ENCODE results near the gene SLC9A5. TPM values are rescaled to one million over a fixed set of nuclear protein-coding genes. Genes with fewer than 3 reads are reported as not detected.

SLC9A5 gene
- total RNA-seq, 1 experiment from 2014 or later, result 5.6 TPM

DNA sequence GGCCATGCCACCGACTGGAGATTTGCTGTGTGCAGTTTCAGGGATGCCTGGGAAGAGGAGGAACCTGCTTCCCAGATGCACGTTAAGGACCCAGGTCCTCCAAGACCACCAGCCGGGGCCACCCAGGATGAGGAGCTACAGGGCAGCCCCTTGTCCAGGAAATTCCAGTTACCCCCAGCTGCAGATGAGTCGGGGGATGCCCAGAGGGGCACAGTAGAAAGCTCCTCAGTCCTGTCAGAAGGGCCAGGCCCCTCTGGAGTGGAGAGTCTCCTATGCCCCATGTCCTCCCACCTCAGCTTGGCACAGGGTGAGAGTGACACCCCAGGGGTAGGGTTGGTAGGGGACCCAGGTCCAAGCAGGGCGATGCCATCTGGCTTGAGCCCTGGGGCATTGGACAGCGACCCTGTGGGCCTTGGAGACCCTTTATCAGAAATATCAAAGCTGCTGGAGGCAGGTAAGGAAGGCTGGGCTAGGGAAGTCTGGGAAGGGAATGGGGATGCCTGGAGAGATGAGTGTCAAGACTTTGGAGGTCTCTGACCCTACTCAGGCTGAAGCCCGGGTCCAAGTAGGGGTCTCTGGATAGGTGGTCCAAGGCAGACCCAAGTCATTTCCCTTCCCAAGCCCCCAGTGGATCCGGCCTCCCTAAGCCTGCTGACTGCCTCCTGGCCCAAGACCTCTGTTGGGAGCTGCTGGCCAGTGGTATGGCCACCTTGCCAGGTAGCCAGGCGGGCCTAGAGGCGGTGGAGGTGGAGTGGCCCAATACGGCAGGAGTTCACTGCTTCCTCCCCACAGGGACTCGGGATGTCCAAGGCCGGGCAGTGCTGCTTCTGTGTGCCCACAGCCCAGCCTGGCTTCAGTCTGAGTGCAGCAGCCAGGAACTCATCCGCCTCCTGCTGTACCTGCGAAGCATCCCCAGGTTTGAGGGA, 31.6 kb downstream of the SLC9A5 start:
- H3K4me1 ChIP-seq (ENCODE audit: control insufficient read depth in 1 of 2, insufficient read depth in 2 of 2, low read length in 2 of 2), result peaks cover 28 to 39% of the 10 kb centered on the region in 2 experiments
- peaks cover 5 to 17% of the 10 kb centered on the region in 2 experiments; a peak in 2 of 4 replicates for H3K36me3 ChIP-seq (ENCODE audit: control insufficient read depth in 1 of 2, insufficient read depth in 2 of 2, low read length in 2 of 2)
- no peak overlapping the region for H2AFZ ChIP-seq (ENCODE audit: low read depth, low read length, poor library complexity, severe bottlenecking)
- H3K9ac ChIP-seq (ENCODE audit: low read length), result peak overlapping the region; percentile 88
- peaks cover 28% of the 10 kb centered on the region for H3K79me2 ChIP-seq (ENCODE audit: insufficient read depth, low read length)
- no peaks in the 10 kb centered on the region for H3K9me3 ChIP-seq (ENCODE audit: control insufficient read depth in 1 of 2, insufficient read depth in 1 of 2, low read depth in 1 of 2, low read length in 2 of 2)
- H3K27me3 ChIP-seq (ENCODE audit: insufficient read depth, low read length), result no peaks in the 10 kb centered on the region
- ChIA-PET CTCF (no interaction called here), POLR2A (interaction anchor here (1.4 kb wide), 1 partner anchor 32 kb away, joined by 3 read pairs; no protein-coding TSS in a partner anchor), RAD21 (ENCODE audit: low non-redundant PET in 1 of 2, low total read pairs in 2 of 2, uncharacterized antibody in 2 of 2, unreplicated experiment in 2 of 2) (no interaction called here)
- peak overlapping the region; percentile 96 for H3K4me2 ChIP-seq (ENCODE audit: low read length)
- DNase-seq (ENCODE audit: low read depth, low spot score), result no peak
- intact Hi-C loops (cut with micrococcal nuclease), result no loop called here
- H4K20me1 ChIP-seq (ENCODE audit: insufficient read depth), result no peaks in the 10 kb centered on the region
- TSS peak; percentile 38 for BruUV-seq (replicated peaks)
- ATAC-seq, result no peak
- peak overlapping the region; percentile 54 to 86 for H3K4me3 ChIP-seq (replicated peaks in 1 of 2; ENCODE audit: low read depth in 1 of 2, low read length in 2 of 2)
- no peaks in the 10 kb centered on the region for H3K9me2 ChIP-seq (ENCODE audit: insufficient read depth)
- H3K27ac ChIP-seq (ENCODE audit: low read depth, low read length), result peak overlapping the region; percentile 91; the same call in 1 of the 2 replicates
- no peak for TF ChIP-seq EGR1 (IDR thresholded peaks at IDR 0.05; ENCODE audit: low read depth)
- TF ChIP-seq JUND (IDR thresholded peaks at IDR 0.05), result no peak
- no peak for TF ChIP-seq POLR2A (IDR thresholded peaks at IDR 0.05; ENCODE audit: borderline replicate concordance, extremely low read depth, insufficient read depth, insufficient read length)
- TF ChIP-seq CTCF (IDR thresholded peaks at IDR 0.05 in 2 of 3, conservative IDR thresholded peaks at IDR 0.05 in 1 of 3; ENCODE audit: borderline replicate concordance in 1 of 3, insufficient read depth in 1 of 3, low read depth in 2 of 3, low read length in 2 of 3), result no peak
- TF ChIP-seq, protein P1, sequence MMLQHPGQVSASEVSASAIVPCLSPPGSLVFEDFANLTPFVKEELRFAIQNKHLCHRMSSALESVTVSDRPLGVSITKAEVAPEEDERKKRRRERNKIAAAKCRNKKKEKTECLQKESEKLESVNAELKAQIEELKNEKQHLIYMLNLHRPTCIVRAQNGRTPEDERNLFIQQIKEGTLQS (IDR thresholded peaks at IDR 0.05), result no peak
- TF ChIP-seq EZH2 (IDR thresholded peaks at IDR 0.05), result no peak
- no peak for TF ChIP-seq ZFX (IDR thresholded peaks at IDR 0.05)
- no peak for TF ChIP-seq RAD21 (IDR thresholded peaks at IDR 0.05; ENCODE audit: low read depth)
- TF ChIP-seq FOSL1 (IDR thresholded peaks at IDR 0.05; ENCODE audit: low read depth), result no peak
- no peak for TF ChIP-seq TCF7L2 (IDR thresholded peaks at IDR 0.05; ENCODE audit: borderline replicate concordance, extremely low read depth, insufficient read depth, insufficient read length)
- no peak for TF ChIP-seq CBX3 (IDR thresholded peaks at IDR 0.05; ENCODE audit: low read depth)
- no peak for TF ChIP-seq ELF1 (IDR thresholded peaks at IDR 0.05; ENCODE audit: borderline replicate concordance, low read depth)
- TF ChIP-seq POLR2AphosphoS5 (IDR thresholded peaks at IDR 0.05; ENCODE audit: low read depth, low read length), result no peak
- TF ChIP-seq ZBTB33 (IDR thresholded peaks at IDR 0.05; ENCODE audit: extremely low read depth, insufficient replicate concordance, low read length), result no peak
- TF ChIP-seq CEBPB (IDR thresholded peaks at IDR 0.05; ENCODE audit: low read depth), result no peak
- no peak for TF ChIP-seq ZNF274 (IDR thresholded peaks at IDR 0.05; ENCODE audit: low read depth, low read length)
- TF ChIP-seq YY1 (IDR thresholded peaks at IDR 0.05; ENCODE audit: extremely low read depth, insufficient replicate concordance, low read depth, low read length), result no peak
- TF ChIP-seq, protein P2, sequence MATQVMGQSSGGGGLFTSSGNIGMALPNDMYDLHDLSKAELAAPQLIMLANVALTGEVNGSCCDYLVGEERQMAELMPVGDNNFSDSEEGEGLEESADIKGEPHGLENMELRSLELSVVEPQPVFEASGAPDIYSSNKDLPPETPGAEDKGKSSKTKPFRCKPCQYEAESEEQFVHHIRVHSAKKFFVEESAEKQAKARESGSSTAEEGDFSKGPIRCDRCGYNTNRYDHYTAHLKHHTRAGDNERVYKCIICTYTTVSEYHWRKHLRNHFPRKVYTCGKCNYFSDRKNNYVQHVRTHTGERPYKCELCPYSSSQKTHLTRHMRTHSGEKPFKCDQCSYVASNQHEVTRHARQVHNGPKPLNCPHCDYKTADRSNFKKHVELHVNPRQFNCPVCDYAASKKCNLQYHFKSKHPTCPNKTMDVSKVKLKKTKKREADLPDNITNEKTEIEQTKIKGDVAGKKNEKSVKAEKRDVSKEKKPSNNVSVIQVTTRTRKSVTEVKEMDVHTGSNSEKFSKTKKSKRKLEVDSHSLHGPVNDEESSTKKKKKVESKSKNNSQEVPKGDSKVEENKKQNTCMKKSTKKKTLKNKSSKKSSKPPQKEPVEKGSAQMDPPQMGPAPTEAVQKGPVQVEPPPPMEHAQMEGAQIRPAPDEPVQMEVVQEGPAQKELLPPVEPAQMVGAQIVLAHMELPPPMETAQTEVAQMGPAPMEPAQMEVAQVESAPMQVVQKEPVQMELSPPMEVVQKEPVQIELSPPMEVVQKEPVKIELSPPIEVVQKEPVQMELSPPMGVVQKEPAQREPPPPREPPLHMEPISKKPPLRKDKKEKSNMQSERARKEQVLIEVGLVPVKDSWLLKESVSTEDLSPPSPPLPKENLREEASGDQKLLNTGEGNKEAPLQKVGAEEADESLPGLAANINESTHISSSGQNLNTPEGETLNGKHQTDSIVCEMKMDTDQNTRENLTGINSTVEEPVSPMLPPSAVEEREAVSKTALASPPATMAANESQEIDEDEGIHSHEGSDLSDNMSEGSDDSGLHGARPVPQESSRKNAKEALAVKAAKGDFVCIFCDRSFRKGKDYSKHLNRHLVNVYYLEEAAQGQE (IDR thresholded peaks at IDR 0.05; ENCODE audit: low read depth), result no peak
- TF ChIP-seq SP1 (IDR thresholded peaks at IDR 0.05; ENCODE audit: low read depth), result no peak

Data from HCT116 (cell line).